Kidney (tissue), 14 donors: ENCODE results near the gene RASL11A. TPM values are rescaled to one million over a fixed set of nuclear protein-coding genes. Genes with fewer than 3 reads are reported as not detected.

Experiments
- DNase-seq, 5 donors: peaks; one replicate each; pipeline ENCODE4 v3.0.0-alpha.2; 2013 to 2020
- FAIRE-seq: peaks from 2 replicates; lab custom pipeline; 2012; peaks lifted over from hg19 to GRCh38; lab: Jason Lieb, UNC
- H3K27ac ChIP-seq, 2 donors: one replicate each; pipeline ENCODE4 v1.7.0; 2013; ENCODE audit warnings: low read depth in 2 of 2, low read length in 2 of 2, inconsistent platforms in 1 of 2
- H3K27me3 ChIP-seq: one replicate; pipeline ENCODE4 v1.7.1; 2013; ENCODE audit warnings: low read length, inconsistent platforms; ENCODE audit not compliant: control insufficient read depth, insufficient read depth
- H3K36me3 ChIP-seq, 3 donors: one replicate each; pipeline versions ENCODE4 v1.7.0 to v1.7.1; 2013; ENCODE audit warnings: low read length in 3 of 3, control low read depth in 1 of 3, inconsistent platforms in 1 of 3; ENCODE audit not compliant: insufficient read depth in 3 of 3, control insufficient read depth in 2 of 3
- H3K4me1 ChIP-seq, 3 donors: one replicate each; pipeline versions ENCODE4 v1.7.0 to v1.7.1; 2013; ENCODE audit warnings: low read length in 3 of 3, inconsistent platforms in 1 of 3, low read depth in 1 of 3; ENCODE audit not compliant: control insufficient read depth in 2 of 3, insufficient read depth in 2 of 3
- H3K4me3 ChIP-seq, 3 donors: one replicate each; pipeline versions ENCODE4 v1.7.0 to v1.8.1; 2013; ENCODE audit warnings: low read length in 3 of 3, control low read depth in 1 of 3, inconsistent platforms in 1 of 3
- H3K9ac ChIP-seq, 3 donors: one replicate each; pipeline versions ENCODE4 v1.7.0 to v1.7.1; 2013; ENCODE audit warnings: low read length in 3 of 3, control low read depth in 1 of 3, inconsistent platforms in 1 of 3
- H3K9me3 ChIP-seq, 3 donors: one replicate each; pipeline versions ENCODE4 v1.7.0 to v1.7.1; 2013; ENCODE audit warnings: low read length in 3 of 3, control low read depth in 1 of 3, inconsistent platforms in 1 of 3; ENCODE audit not compliant: control insufficient read depth in 2 of 3, insufficient read depth in 1 of 3
- CTCF ChIP-seq: IDR thresholded peaks from 3 replicates; pipeline ENCODE4 v1.5.1; 2012; ENCODE audit warnings: mild to moderate bottlenecking, moderate library complexity, borderline replicate concordance; ENCODE audit not compliant: insufficient read depth; ENCODE audit errors: extremely low read depth
- intact Hi-C: fragments of 100-400 bp; cut with DNase I; formaldehyde crosslinking; loops from one replicate; pipeline ENCODE4 v1.11.1; 2022
- polyA plus RNA-seq: library from polyadenylated mRNA; stranded (reverse); fragments of 350-450 nt; fragmentation: Illumina TruSeq; extraction: RNeasy Lipid Tissue Mini Kit (QIAGEN cat#74804); gene quantifications from one replicate; pipeline ENCODE4 v1.2.3, GENCODE V29; 2014; ENCODE audit warnings: low read depth, low replicate concordance; ENCODE audit not compliant: insufficient read depth
- total RNA-seq: library from RNA; stranded (reverse); fragmentation: NEBNext Ultra II Directional; extraction: Animal tissue kit (Norgen Biotek cat#: 25700); gene quantifications from one replicate; pipeline ENCODE4 v1.2.1, GENCODE V29; 2021
- donor health status: control.
- donor health status: control.
- donor health status: control.
- donor health status: control.
- donor health status: control.
- donor health status: DM: yes; HTN: yes; CAD: no.
- donor health status: Normal renal cell carcinoma (clear cell type).

RASL11A gene
- total and polyA plus RNA-seq, 2 donors from 2014 or later, result 42.4 to 66.6 TPM

DNA sequence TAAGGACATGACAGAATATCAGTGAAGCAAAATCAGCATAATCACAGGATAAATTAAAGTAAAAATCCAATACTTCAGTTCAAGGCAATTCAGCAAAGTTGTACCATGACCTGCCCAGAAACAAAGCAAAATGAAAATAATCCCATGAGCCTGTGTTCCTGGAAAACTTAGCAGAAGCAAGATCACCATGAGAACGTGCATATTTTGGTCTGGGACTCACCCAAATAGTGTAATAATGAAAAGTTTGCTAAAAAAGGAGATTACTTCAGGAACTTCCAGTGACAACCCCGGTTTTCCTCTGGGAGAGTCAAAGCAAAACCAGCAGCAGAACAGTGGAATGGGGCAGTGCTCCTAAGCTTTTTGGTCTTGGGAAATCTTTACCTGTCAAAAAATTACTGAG, 34.2 kb upstream of the RASL11A start:
- FAIRE-seq, result no peak
- Histone ChIP-seq H3K36me3 (no peaks in the 10 kb centered on the region), H3K9ac (no peak overlapping the region), H3K4me3 (no peak overlapping the region), H3K4me1 (no peaks in the 10 kb centered on the region), H3K27ac (no peak overlapping the region), H3K27me3 (no peaks in the 10 kb centered on the region), H3K9me3 (no peaks in the 10 kb centered on the region)
- intact Hi-C loops, result no loop called here
- no peak for DNase-seq
- no peak for TF ChIP-seq CTCF

- no peak overlapping the region for H3K4me3 ChIP-seq
- H3K27me3 ChIP-seq, result no peaks in the 10 kb centered on the region
- H3K9me3 ChIP-seq, result no peaks in the 10 kb centered on the region
- DNase-seq, result no peak
- no peak for TF ChIP-seq CTCF
- intact Hi-C loops, result no loop called here
- no peaks in the 10 kb centered on the region for H3K4me1 ChIP-seq
- no peaks in the 10 kb centered on the region for H3K36me3 ChIP-seq
- H3K9ac ChIP-seq, result no peak overlapping the region
- no peak overlapping the region for H3K27ac ChIP-seq
- no peak for FAIRE-seq
Measured at GRCh38 chr13:27242702-27243101, 27.9 kb upstream of the RASL11A start.

DNA sequence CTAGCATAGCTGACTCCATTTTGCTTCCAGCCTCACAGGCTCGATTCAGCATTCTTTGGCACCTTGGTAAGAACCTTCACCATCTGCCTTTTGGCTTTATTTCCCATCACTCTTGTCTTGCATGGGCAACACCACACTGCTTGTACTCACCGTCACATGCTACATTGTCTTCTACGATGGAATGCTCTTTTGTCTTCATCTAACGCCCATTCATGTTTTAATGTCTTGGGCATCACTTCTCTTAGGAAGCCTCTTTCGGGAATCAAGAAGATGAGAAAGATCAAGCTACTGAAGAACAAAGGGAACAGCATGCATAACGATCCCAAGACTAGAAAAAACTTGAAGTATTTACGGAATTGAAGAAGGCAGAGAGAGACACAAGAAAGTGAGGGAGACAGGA, 25.0 kb upstream of the RASL11A start:
- H3K9me3 ChIP-seq, result no peaks in the 10 kb centered on the region
- no peak overlapping the region for H3K9ac ChIP-seq
- H3K27ac ChIP-seq, result no peak overlapping the region
- no peaks in the 10 kb centered on the region for H3K36me3 ChIP-seq
- DNase-seq, result no peak
- no peak for FAIRE-seq
- peaks cover 0 to 2% (median 0%) of the 10 kb centered on the region in 3 donors for H3K4me1 ChIP-seq
- TF ChIP-seq CTCF, result no peak
- intact Hi-C loops, result no loop called here
- H3K4me3 ChIP-seq, result no peak overlapping the region
- H3K27me3 ChIP-seq, result no peaks in the 10 kb centered on the region

DNA sequence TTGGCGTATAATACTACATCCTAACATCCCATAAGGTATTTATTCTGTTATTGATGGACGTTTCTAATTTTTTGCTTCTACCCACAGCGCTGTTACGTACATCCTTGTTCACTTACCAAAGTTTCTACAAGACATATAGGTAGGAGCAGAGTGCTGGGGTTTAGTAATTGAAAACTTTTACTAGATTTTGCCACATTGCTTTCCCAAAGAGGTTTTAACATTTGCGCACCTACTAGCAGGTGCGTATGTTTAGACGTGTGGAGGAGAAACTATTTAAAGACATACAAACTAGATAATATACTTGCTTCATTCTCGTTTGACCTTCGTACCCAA, 19.8 kb upstream of the RASL11A start:
- intact Hi-C loops, result no loop called here
- DNase-seq (no peak), FAIRE-seq (no peak)
- Histone ChIP-seq H3K4me3 (peak overlapping the region; percentile 84 to 98 (median 90)), H3K4me1 (peaks cover 0 to 15% (median 12%) of the 10 kb centered on the region in 3 donors), H3K27ac (peak overlapping the region; percentile 98 to 100), H3K9me3 (no peaks in the 10 kb centered on the region), H3K36me3 (peaks cover 2 to 7% (median 4%) of the 10 kb centered on the region in 3 donors), H3K27me3 (no peaks in the 10 kb centered on the region), H3K9ac (peak overlapping the region; percentile 72 to 100 (median 98))
- no peak for TF ChIP-seq CTCF
